Spleen (tissue), 7 donors: ENCODE data around the gene ANKZF1.
A peak's percentile ranks its signal among the peaks of the same experiment; 100 is the strongest.

Experiments
- CTCF ChIP-seq, 11 experiments: fragments of 200-600 bp in 7 of 11; fragments of 450-650 bp in 4 of 11; sonication (generic) in 4 of 11; IDR thresholded peaks in 8 of 11; conservative IDR thresholded peaks in 3 of 11; 1 replicate in 7 of 11; 2 replicates in 4 of 11; pipeline versions ENCODE4 v1.4.0 to v1.8.0; 2016 to 2021; ENCODE audit warnings: antibody characterized with exemption in 11 of 11, inconsistent platforms in 4 of 11, mild to moderate bottlenecking in 1 of 11
- POLR2A ChIP-seq, 3 donors: fragments of 450-650 bp; IDR thresholded peaks; one replicate each; pipeline ENCODE4 v1.5.1; 2017; ENCODE audit warnings: antibody characterized with exemption in 3 of 3, mild to moderate bottlenecking in 1 of 3
- POLR2AphosphoS5 ChIP-seq, 3 donors: sonication (generic); formaldehyde crosslinking; IDR thresholded peaks; one replicate each; pipeline ENCODE4 v1.5.1; 2017; ENCODE audit warnings: antibody characterized with exemption in 3 of 3
- donor health status: DM: no; HTN: no; CAD: no; lungs with moderate emphysema.
- donor health status: DM: no; HTN: no; CAD: no.
- donor health status: DM: no; HTN: no; CAD: no.

GRCh38 chr2:219277703-219278654 lies 48.4 kb downstream of the ANKZF1 start:
- TF ChIP-seq POLR2A (IDR thresholded peaks at IDR 0.05) (peak in 1 of 3 donors; percentile 14), CTCF (IDR thresholded peaks at IDR 0.05 in 8 of 11, conservative IDR thresholded peaks at IDR 0.05 in 3 of 11) (peak; percentile 91 to 99 (median 98)), POLR2AphosphoS5 (IDR thresholded peaks at IDR 0.05) (peak; percentile 31 to 65 (median 55))
